Activated T-helper 1 cell treated with anti-CD3 and anti-CD28 coated beads, Interleukin-2, amount 50 U/mL, for 16 hours (primary cell): ENCODE results near the gene MOB1A.
A peak's percentile ranks its signal among the peaks of the same experiment; 100 is the strongest.
"Not testable (repeated sequence)": the region's sequence is repeated elsewhere in the genome, so short reads cannot be mapped to it uniquely, and the experiment has no call there.

Source experiments
- DNase-seq, 2 donors: peaks; one replicate each; pipeline ENCODE4 v3.0.0-alpha.2; 2020; ENCODE audit warnings: low read depth in 1 of 2, low spot score in 1 of 2

Gene MOB1A

DNA sequence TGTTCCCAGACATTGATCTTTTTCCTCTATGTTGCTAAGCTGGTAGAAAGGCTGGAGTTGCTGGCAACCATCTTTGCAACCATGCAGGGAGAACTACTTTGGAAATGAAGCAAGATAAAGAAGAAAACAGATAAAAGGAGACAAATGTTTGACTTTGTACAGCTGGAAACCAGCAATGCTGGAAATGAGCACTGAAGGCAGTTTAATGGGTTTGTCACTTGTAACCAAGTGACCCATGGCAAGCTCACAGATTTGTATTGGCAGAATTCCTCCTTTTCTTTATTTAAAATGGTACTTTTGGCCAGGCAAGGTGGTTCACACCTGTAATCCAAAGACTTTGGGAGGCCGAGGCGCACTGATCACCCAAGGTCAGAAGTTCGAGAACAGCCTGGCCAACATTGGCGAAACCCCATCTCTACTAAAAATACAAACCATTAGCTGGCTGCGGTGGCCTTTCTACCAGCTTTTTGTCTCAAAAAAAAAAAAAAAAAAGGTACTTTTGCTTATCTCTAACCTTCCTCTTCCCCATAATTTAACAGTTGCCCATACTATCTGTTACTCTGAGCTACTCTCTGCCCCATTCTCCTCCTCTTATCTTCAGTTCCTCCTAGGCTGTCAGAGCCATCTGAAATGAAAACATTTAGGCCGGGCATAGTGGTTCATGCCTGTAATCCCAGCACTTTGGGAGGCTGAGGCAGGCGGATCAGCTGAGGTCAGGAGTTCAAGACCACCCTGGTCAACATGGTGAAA, 28.9 kb downstream of the MOB1A start:
- no peak for DNase-seq

DNA sequence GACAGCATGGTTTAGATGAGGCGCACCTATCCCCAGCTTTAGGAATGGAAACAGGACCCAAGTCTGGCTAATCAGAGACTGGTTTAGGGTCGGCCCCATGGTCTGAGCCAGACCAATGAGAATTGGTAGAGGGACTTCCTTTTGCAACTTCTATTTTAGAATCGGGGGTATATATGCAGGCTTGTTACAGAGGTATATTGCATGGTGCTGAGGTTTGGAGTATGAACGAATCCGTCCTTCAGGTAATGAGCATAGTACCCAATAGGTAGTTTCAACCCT, 29.5 kb downstream of the MOB1A start:
- no peak for DNase-seq

DNA sequence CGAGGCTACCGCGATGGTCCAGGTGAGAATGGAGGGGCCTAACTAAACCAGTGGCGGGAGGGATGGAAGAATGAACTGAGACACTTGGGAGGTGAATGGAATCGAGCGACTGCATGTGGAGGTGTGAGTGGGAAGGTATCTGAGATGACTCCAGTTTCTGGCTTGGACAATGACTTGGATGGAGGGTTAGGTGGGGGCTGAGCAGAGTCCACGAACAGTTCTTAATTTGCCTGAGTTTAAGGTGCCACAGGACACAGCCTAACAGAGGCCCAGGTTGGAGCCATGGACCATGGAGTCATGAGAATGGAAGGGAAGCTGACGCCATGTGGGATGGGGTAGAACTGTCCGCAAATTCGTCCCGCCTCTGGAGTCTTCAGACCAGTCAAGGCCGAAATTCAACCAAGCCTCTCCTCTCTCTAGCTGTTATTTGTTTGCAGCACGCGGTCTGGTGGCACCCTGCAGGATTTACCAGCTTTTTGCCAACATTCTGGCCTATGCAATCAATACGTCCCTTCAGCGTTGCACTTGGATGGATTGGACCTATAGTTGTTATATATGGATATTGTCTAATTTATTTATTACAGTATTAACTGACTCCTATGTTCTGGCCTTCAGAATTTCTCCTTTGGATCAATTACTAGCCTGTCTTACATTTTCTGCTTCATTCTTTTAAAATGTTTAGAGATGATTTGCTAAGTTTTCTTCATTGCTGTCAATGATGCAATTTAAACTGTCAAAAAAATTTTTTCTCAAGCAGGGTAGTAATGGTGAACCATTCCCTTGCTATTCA, 30.0 kb downstream of the MOB1A start:
- DNase-seq, result no peak

DNA sequence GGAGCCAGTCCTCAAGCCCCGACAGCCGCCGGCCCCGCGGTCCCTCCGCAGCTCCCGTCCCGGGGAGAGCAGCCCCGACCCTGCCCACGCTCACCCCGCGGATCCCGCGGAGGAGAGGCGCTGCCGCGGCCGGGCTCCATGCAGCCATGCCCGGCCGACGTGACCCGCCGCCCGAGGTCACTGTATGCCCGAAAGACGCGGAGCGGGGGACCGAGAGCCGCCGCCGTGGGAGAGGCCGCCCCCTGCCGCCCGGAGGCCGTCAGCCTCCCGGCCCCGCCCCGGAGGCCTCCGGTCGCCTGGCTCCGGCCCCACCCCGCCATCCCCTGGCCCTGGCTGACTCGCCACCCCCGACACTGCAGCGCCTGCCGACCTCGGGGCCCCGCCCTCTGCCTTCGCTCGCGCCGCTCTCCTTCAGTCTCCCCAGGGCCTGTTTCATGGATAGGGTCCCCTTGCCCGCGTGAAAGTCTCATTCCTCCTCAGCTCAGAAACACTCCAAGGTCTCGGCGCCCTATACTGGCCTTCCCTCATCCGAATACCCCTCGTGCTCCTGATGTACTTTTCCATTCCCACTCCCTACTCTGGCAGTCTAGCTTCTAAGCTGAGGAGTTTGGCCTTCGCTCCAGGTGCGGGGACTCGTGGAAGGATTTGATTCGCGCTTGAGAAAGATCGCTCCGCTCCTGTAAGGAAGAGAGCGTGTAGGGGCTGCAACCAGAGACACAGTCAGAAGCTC, 30.8 kb downstream of the MOB1A start, which contains the start of gene BOLA3:
Gene BOLA3, minus strand, starts transcription at position 186 of the 730 bp plus-strand sequence. Its CDS starts 38 bp downstream, at position 148.
- peak; percentile 64 to 77 for DNase-seq

DNA sequence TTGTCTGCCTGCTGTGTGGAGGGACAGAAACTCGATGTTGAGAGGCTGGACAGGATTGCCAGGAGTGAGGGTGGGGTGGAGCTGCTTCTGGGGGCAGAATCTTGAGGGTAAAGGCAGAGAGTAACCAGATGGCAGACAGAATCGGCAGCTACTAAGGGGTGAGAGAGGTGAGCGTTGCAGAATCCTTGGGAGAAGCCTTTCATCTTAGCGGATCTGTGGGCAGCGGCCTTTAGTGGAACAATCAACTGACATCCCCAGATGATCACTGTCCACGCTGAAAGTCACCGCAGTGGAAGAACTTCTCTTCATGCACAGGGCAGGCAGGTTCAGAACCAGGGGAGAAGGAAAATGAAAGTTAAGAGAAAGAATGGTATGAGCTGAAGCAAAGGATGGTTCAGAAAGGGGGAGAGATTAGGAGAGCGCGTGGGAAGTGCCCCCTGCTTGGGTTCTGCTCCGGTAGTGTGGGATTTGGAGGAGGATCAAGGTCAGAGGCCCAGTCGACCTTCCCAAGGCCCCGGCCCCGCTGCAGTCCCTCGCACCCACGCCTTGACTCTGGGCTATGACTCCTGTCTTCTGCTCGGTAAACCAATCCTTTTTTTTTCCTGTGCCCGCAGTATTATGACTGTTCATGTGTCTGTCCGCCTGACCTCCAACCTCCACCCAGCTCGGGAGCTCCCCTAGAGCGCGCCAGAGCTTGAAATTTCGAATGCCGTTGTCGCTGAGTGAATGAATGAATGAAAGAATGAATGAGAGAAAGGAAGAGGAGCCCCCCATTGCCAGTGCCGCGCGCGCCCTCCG, 31.6 kb downstream of the MOB1A start:
- no peak for DNase-seq

DNA sequence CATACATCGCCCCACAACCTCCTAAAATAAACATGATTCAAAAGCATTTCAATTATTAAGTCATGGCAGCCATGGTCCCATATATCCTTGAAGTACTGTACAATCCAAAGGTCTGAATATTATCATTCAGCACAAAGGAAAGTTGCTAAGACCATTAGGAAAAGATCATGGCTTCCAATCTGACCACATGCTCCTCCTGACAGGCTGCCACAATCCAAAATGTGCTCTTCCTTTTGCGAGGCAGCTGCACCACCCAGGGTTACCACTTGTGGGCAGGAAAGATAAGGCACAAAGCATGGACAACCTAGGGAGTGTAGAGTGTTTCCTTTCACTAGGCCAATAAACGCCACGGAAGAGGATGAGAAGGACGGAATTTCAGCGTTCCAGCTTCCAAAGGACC, 36.3 kb downstream of the MOB1A start:
- no peak for DNase-seq

DNA sequence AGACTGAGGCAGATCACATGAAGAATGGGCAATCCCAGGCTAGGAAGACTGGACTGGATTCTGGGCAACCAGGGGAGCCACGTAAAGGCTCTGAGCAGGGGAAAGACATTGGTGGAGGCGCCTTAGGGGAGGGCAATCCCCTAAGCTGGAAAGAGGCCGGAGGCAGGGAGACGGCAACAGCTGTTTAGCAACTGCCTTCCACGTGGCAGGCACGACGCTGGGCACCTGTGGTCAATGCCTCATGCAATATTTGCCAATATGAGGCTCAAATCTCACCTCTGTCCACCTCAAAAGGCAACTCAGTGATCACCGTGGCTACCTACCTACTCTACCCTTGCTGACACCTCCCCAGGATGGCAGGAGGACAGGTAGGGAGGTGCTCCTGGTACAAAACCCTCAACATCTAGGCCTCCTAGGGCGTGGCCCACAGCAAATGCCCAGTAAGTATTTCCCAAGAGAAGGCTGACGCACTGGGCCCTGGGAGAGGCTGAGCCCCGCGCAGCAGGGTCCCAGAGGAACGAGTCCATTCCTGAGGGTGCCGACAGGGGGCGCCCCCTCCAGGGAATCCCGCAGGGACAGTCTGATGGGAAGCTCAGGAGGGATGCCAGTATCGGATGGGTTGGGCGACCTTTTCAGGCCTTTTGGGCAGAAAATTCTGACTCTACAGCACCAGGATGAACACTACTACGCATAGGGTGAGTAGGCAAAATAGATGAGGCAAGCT, 39.9 kb downstream of the MOB1A start:
- no peak for DNase-seq

DNA sequence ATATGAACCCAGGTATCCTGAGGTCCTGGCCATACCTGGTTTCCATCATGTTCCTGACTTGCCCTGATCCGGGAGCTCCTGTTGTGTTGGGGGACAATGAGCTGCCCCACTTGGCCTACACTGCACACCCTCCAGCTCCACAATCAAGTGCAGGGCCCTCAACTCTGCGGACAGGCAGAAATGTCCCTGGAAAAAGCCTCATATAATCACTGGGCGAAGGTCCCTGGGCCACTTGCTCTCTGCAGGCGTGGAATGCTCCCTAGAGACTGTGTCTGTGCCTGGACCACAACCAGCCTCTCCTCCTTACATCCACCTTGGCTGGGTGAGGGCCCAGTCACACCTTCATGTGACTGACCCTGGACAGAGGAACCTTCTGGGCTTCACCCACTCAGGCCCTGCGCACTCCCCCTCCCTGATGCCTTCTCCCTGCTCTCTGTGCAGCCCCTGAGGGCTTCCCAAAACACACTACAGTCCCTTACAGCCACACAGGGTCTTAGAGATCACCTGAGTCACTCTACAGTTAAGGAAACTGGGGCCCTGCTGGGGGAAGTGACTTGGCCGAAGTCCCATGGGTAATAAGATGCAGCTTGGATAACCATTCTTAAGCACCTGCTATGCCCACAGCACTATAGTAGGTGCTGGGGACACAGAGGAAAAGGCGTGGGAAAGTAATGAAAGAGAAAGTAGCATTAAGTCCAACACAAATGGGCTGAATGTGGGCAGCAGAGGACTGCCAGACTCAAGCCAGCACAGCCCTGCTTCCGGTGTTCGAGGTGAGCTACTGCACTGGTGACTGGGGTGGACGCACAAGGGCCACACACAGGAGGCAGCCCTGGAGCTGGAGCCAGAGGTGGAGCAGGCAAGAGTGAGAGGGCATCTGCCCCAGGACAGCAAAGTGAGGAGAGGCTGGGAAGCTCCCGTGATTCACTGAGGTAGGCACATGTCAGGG, 40.8 kb downstream of the MOB1A start:
- no peak for DNase-seq

DNA sequence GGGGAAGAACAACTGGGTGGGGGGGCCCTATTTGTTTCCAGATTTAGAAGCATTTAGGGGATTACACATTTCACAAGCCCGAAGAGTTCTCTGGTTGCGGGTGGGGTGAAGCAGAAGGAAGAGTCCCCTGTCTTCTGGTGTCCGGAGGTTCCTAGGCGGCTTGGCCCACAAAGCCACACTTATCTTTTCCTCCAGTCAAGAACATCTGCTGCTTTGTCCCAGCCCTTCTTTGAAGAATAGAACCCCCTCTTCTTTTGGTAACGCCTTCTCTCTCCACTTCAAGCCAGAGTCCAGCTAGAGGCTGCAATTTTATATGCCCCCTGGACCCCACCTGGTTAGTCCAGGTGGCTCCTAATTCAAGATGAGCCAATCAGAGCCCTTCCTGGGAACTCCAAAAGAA, 46.8 kb downstream of the MOB1A start:
- no peak for DNase-seq

DNA sequence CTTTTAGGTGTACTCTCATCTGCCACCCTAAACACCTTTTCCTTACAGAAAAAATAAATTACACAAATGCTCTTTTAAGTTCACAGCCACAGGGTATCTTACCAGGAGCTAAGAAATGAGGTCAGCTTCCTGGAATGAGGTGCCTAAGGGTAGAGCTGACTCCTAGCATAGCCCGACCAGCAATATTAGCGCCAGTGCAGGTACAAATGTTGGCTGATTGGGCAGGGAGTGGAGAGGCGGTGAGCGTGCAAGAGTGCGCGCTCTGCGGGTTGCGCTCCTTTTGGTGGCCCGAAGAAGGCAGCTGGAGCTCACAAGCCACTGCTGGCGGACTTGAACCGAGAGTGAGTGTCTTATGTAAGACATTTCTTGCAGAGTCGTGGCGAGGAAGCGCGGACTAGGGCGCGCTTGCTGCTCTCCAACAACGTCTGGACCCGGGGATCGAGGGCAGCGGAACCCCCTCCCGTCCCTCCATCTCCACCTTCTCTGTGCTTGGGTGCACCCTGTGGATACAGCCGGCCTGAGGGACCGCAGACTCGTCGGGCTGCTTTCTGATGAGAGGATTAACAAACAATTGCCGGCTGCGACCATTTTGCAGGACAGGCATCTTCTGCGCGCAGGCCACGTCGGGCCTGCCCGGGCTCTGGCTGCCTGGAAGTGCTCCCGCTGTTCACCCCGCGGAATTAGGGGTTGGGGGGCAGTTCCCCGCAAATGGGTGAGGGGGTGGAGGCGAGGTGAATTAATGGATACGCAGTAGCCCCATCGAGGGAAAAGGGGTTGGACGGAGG, 48.3 kb downstream of the MOB1A start:
- no peak for DNase-seq

DNA sequence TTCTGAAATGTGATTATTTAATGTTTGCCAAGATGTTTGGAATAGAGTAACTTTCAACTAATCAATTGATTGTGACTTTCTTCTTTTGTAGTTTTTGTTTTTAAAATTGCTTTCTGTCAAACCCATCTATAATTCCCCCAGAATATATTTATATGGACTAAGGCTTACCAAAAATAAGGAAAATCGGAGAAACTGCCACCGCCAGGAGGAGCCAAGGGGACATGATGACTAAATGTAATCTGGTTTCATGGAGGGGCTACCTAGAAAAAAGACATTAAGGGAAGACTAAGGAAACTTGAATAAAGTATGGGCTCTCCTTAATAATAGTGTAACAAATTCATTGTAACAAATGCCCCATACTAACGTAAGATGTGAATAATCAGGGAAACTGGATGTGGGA, 50.5 kb downstream of the MOB1A start:
- DNase-seq, result no peak

DNA sequence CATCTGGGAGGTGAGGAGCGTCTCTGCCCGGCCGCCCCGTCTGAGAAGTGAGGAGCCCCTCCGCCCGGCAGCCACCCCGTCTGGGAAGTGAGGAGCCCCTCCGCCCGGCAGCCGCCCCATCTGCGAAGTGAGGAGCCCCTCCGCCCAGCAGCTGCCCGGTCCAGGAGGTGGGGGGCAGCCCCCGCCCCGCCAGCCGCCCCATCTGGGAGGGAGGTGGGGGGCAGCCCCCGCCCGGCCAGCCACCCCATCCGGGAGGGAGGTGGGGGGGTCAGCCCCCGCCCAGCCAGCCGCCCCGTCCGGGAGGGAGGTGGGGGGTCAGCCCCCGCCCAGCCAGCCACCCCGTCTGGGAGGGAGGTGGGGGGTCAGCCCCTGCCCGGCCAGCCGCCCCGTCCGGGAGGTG, 54.7 kb downstream of the MOB1A start:
- DNase-seq, result not testable (repeated sequence)

DNA sequence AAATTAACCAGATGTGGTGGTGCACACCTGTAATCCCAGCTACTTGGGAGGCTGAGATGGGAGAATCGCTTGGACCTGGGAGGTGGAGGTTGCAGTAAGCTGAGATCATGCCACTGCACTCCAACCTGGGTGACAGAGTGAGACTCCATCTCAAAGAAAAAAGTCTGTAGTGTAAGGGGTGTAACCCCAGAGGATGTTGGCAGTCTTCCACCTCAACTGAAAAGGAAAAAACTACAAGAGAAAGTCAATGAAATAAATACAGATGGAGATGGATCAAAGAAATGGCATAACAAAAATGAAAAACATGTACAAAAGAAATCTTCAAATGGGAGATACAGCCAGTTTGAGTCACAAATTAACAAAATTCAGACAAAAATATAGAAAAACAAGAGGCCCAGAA, 56.8 kb downstream of the MOB1A start:
- DNase-seq, result not testable (repeated sequence)

DNA sequence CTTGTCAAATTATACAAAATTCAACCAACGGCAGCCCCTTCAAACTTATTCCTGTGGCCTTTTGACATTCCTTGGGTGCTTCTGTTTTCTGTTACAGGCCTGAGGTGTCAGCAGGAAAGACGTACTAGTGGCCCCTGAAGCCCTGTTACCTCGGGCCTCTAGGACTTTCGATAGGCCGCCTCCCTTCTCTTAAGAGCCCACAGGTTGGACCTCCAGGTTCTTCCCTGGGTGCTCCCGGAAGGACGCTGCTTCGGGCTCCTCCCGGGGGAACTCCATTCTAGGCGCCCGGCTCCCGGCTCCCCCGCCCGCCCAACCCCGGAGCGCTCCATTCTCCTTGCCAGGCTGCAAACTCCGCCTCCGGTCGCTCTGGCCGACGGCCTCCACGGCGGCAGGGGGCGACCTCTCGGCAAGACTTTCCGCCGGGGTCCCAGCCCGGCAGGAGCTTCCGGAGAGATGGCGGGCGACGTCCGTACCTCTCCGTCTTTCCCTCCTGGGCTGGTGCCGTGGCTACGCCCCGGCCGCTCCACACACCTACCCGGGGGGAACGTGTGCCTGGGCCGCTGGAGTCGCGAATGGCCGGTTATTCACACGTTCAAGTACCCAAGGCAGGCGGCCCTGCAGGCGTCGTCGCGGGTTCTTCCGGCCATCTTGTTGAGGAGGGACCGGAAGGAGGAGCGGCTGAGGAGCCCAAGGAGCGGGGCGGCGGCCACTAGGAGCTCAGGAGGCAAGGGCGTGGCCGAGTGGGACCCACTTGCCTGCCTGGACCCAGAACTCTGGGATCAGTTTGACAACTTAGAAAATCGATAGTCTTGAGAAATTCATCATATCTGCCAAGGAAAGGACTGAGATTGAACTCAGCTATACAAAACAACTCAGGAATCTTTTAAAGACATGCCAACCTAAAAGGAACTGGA, 58.5 kb downstream of the MOB1A start:
- DNase-seq, result peak; percentile 66 to 77

DNA sequence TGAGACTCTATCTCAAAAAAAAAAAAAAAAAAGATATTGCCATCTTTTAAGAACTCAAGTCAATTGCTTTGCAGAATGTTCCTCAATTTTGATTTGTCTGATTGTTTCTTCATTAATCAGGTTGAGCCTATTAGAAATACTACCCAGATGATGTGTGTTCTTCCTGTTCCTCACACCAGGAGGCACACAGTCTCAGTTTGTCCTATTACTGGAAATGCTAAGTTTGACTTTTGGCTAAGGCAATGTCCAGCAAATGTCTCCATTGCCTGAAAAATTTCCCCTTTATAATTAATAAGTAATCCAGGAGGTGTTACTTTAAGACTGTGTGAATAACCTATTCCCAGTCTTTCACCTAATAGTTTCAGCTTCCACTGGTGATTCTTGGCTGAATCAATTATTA, 59.3 kb downstream of the MOB1A start:
- DNase-seq, result no peak

DNA sequence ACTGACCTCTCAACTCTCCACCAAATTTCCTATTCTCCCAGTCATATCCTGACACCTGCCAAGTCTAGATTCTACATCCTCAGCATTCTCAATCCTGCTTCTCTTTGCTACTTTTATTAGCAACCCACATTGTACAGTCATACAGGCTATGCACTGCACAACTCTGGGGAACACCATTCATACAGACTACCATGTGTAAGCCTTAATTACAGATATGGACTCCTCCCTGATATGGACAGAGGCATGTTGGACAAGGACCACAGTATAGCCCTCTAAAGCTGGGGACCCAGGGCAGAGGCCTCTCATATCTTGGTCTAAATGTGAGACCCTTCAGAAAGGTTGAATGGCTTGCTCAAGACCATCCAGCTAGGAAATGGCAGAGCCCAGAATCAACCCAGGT, 67.3 kb downstream of the MOB1A start:
- no peak for DNase-seq

DNA sequence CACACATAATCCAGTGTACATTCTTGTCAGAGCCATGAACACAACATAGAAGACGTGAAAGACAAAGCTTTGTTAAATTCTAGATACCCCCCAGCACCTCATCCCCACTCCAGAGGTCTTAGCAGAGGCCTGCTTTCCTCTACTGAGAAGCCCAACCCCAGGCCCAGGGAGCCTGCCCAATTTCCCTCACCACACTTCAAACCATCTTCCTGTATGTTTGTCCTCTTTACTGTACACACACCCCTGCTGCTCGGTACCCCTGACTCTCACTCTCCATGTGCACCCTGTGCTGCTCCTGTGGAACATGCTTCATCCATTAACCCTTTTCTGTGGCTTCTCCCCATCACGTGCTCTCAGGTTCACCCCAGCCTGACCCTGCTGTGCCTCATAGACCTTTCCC, 68.1 kb downstream of the MOB1A start:
- DNase-seq, result no peak

DNA sequence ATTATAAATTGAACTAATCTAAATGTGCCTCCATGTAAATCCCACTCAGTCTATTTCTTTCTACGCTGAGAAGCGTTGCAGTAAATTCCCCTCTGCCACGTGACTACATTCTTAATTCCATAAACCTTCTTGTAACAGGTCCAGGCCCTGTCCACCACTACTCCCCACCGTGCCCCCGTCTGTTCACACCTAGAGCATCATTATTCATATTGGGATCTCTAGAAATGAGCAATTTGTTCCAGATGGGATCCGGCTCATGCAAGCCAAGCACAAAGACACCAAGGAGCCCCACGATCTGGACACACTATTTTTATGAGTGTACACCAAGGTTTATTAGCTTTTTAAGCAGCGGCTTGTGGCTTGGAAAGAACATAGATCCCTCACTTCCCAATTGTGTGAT, 69.1 kb downstream of the MOB1A start:
- no peak for DNase-seq
